ENCODE data around the gene CHP1. TPM values are rescaled to one million over a fixed set of nuclear protein-coding genes. Genes with fewer than 3 reads are reported as not detected.

The CHP1 gene
- total RNA-seq = 10 to 100 TPM; 40.6 to 41.3 TPM

GRCh38 chr15:41230650-41231421 is at the start of gene CHP1, which contains the start of gene EXD1:
Gene CHP1 (plus strand): TSS chr15:41231268. CDS start chr15:41231383, 115 bp downstream.
Gene EXD1 (minus strand): TSS chr15:41230757. CDS start chr15:41226575, 4,182 bp downstream.
- Mint-ChIP-seq H3K27ac (peak within 1 kb of the TSS; percentile 93), H3K36me3 (no peaks in the 10 kb centered on the region)
- POLR2A ChIA-PET = interaction anchor here (0.5 to 1.8 kb wide), 21 partner anchors 10 to 661 kb away, joined by 3 to 13 read pairs (median 3); partner anchors contain the start of genes CHAC1, INO80, NUSAP1 and OIP5

GRCh38 chr15:41182266-41182665 is 48.8 kb upstream of the CHP1 start:
- H3K36me3 Mint-ChIP-seq = no peaks in the 10 kb centered on the region
- DNase-seq (no peak), ATAC-seq (ENCODE audit: low read depth) (no peak)
- H3K4me1 Mint-ChIP-seq = no peaks in the 10 kb centered on the region
- POLR2A ChIA-PET = no interaction called here
- no peaks in the 10 kb centered on the region for H3K9me3 Mint-ChIP-seq
- H3K4me3 Mint-ChIP-seq = no peak overlapping the region
- no peak overlapping the region for H3K27ac Mint-ChIP-seq
- H3K27me3 Mint-ChIP-seq = peaks cover 14% of the 10 kb centered on the region

More at GRCh38 chr15:41230650-41231421, at the start of gene CHP1, which contains the start of gene EXD1:
- peak within 1 kb of the TSS; percentile 91 for H3K4me3 Mint-ChIP-seq
- H3K9me3 Mint-ChIP-seq = no peaks in the 10 kb centered on the region
- ATAC-seq (ENCODE audit: low read depth) (peak; percentile 99), DNase-seq (peak; percentile 95)
- peaks cover 9% of the 10 kb centered on the region for H3K27me3 Mint-ChIP-seq
- peaks cover 22% of the 10 kb centered on the region for H3K4me1 Mint-ChIP-seq

- POLR2A ChIA-PET = no interaction called here
- Mint-ChIP-seq H3K36me3 (no peaks in the 10 kb centered on the region), H3K4me3 (no peak overlapping the region), H3K4me1 (no peaks in the 10 kb centered on the region), H3K27ac (no peak overlapping the region), H3K9me3 (no peaks in the 10 kb centered on the region), H3K27me3 (peaks cover 14% of the 10 kb centered on the region)
- DNase-seq (no peak), ATAC-seq (ENCODE audit: low read depth) (no peak)
Measured at GRCh38 chr15:41183581-41183980, 47.5 kb upstream of the CHP1 start.

GRCh38 chr15:41194444-41194843 is 36.6 kb upstream of the CHP1 start:
- Mint-ChIP-seq H3K9me3 (no peaks in the 10 kb centered on the region), H3K27ac (no peak overlapping the region), H3K36me3 (no peaks in the 10 kb centered on the region), H3K4me1 (no peaks in the 10 kb centered on the region), H3K4me3 (no peak overlapping the region), H3K27me3 (peaks cover 8% of the 10 kb centered on the region)
- ATAC-seq (ENCODE audit: low read depth) (no peak), DNase-seq (no peak)
- POLR2A ChIA-PET = no interaction called here

GRCh38 chr15:41199470-41199869 is 31.6 kb upstream of the CHP1 start:
- H3K27me3 Mint-ChIP-seq = peaks cover 2% of the 10 kb centered on the region

GRCh38 chr15:41203395-41203794 is 27.7 kb upstream of the CHP1 start:
- ATAC-seq (ENCODE audit: low read depth) (no peak), DNase-seq (no peak)
- Mint-ChIP-seq H3K4me3 (no peak overlapping the region), H3K36me3 (no peaks in the 10 kb centered on the region), H3K27ac (no peak overlapping the region), H3K9me3 (no peaks in the 10 kb centered on the region), H3K4me1 (no peaks in the 10 kb centered on the region), H3K27me3 (peaks cover 9% of the 10 kb centered on the region)
- POLR2A ChIA-PET = no interaction called here

More at GRCh38 chr15:41199470-41199869, 31.6 kb upstream of the CHP1 start:
- Mint-ChIP-seq H3K9me3 (no peaks in the 10 kb centered on the region), H3K36me3 (no peaks in the 10 kb centered on the region), H3K4me1 (no peaks in the 10 kb centered on the region), H3K4me3 (no peak overlapping the region), H3K27ac (no peak overlapping the region)
- ATAC-seq (ENCODE audit: low read depth) = no peak
- POLR2A ChIA-PET = interaction anchor here (0.6 kb wide), 1 partner anchor 8 kb away, joined by 4 read pairs; no protein-coding TSS in a partner anchor
- no peak for DNase-seq

- H3K4me1 Mint-ChIP-seq = no peaks in the 10 kb centered on the region
- H3K27ac Mint-ChIP-seq = no peak overlapping the region
- no peak overlapping the region for H3K4me3 Mint-ChIP-seq
- ATAC-seq (ENCODE audit: low read depth) (no peak), DNase-seq (no peak)
- H3K36me3 Mint-ChIP-seq = no peaks in the 10 kb centered on the region
- peaks cover 23% of the 10 kb centered on the region for H3K27me3 Mint-ChIP-seq
- POLR2A ChIA-PET = no interaction called here
- H3K9me3 Mint-ChIP-seq = no peaks in the 10 kb centered on the region
Measured at GRCh38 chr15:41205315-41205714, 25.8 kb upstream of the CHP1 start.

- peaks cover 35% of the 10 kb centered on the region for H3K27me3 Mint-ChIP-seq
- POLR2A ChIA-PET = interaction anchor here (0.7 kb wide), 1 partner anchor 9 kb away, joined by 4 read pairs; no protein-coding TSS in a partner anchor
- no peak overlapping the region for H3K27ac Mint-ChIP-seq
- no peaks in the 10 kb centered on the region for H3K36me3 Mint-ChIP-seq
- no peak overlapping the region for H3K4me3 Mint-ChIP-seq
- H3K9me3 Mint-ChIP-seq = no peaks in the 10 kb centered on the region
- H3K4me1 Mint-ChIP-seq = no peaks in the 10 kb centered on the region
- DNase-seq (no peak), ATAC-seq (ENCODE audit: low read depth) (no peak)
Measured at GRCh38 chr15:41207687-41208448, 23.2 kb upstream of the CHP1 start.

- Mint-ChIP-seq H3K27ac (no peak overlapping the region), H3K27me3 (peaks cover 42% of the 10 kb centered on the region), H3K9me3 (no peaks in the 10 kb centered on the region), H3K4me3 (no peak overlapping the region), H3K36me3 (no peaks in the 10 kb centered on the region), H3K4me1 (no peaks in the 10 kb centered on the region)
- DNase-seq (no peak), ATAC-seq (ENCODE audit: low read depth) (no peak)
- POLR2A ChIA-PET = no interaction called here
Measured at GRCh38 chr15:41215708-41216107, 15.4 kb upstream of the CHP1 start.

GRCh38 chr15:41218851-41219250 is 12.2 kb upstream of the CHP1 start:
- ATAC-seq (ENCODE audit: low read depth) (no peak), DNase-seq (no peak)
- no peak overlapping the region for H3K27ac Mint-ChIP-seq
- peaks cover 36% of the 10 kb centered on the region for H3K27me3 Mint-ChIP-seq
- H3K4me1 Mint-ChIP-seq = no peaks in the 10 kb centered on the region
- POLR2A ChIA-PET = interaction anchor here (1.2 kb wide), 1 partner anchor 12 kb away, joined by 3 read pairs; the partner anchor contains the start of gene CHP1
- H3K36me3 Mint-ChIP-seq = no peaks in the 10 kb centered on the region
- H3K9me3 Mint-ChIP-seq = no peaks in the 10 kb centered on the region
- H3K4me3 Mint-ChIP-seq = no peak overlapping the region

GRCh38 chr15:41219381-41219780 is 11.7 kb upstream of the CHP1 start:
- Mint-ChIP-seq H3K27me3 (peaks cover 36% of the 10 kb centered on the region), H3K27ac (no peak overlapping the region), H3K9me3 (no peaks in the 10 kb centered on the region), H3K4me3 (no peak overlapping the region), H3K36me3 (no peaks in the 10 kb centered on the region), H3K4me1 (no peaks in the 10 kb centered on the region)
- DNase-seq (no peak), ATAC-seq (ENCODE audit: low read depth) (no peak)
- POLR2A ChIA-PET = interaction anchor here (0.7 to 1.2 kb wide), 2 partner anchors 12 to 148 kb away, joined by 3 to 4 read pairs; partner anchors contain the start of gene CHP1

- POLR2A ChIA-PET = interaction anchor here (0.9 to 1.8 kb wide), 8 partner anchors 53 to 336 kb away, joined by 3 to 13 read pairs (median 6); partner anchors contain the start of genes CHAC1, INO80, NUSAP1 and OIP5
- peak overlapping the region; percentile 91 for H3K4me3 Mint-ChIP-seq
- ATAC-seq (ENCODE audit: low read depth) (no peak), DNase-seq (no peak)
- H3K36me3 Mint-ChIP-seq = no peaks in the 10 kb centered on the region
- no peaks in the 10 kb centered on the region for H3K9me3 Mint-ChIP-seq
- H3K4me1 Mint-ChIP-seq = peaks cover 22% of the 10 kb centered on the region
- peaks cover 9% of the 10 kb centered on the region for H3K27me3 Mint-ChIP-seq
- H3K27ac Mint-ChIP-seq = peak overlapping the region; percentile 93
Measured at GRCh38 chr15:41230345-41230649, 771 bp upstream of the CHP1 start.

- POLR2A ChIA-PET = interaction anchor here (0.5 to 1.8 kb wide), 22 partner anchors 11 to 728 kb away, joined by 3 to 13 read pairs (median 3); partner anchors contain the start of genes CHAC1, INO80, NUSAP1 and OIP5
- Mint-ChIP-seq H3K9me3 (no peaks in the 10 kb centered on the region), H3K27me3 (peaks cover 3% of the 10 kb centered on the region), H3K4me1 (peaks cover 22% of the 10 kb centered on the region), H3K4me3 (peak overlapping the region; percentile 91), H3K36me3 (no peaks in the 10 kb centered on the region), H3K27ac (peak overlapping the region; percentile 93)
- ATAC-seq (ENCODE audit: low read depth) (peak; percentile 61), DNase-seq (no peak)
Measured at GRCh38 chr15:41231422-41232226, 556 bp downstream of the CHP1 start.

Data from activated naive CD8-positive, alpha-beta T cell treated with anti-CD3 and anti-CD28 coated beads, Interleukin-2, amount 10 ng/mL, durations not matched to agents 7 days and 5 days (primary cell).